BE2C (cell line): ENCODE data around the gene FAM174C.
"Not testable (repeated sequence)": the region's sequence is repeated elsewhere in the genome, so short reads cannot be mapped to it uniquely, and the experiment has no call there.

Experiments
- DNase-seq: peaks from one replicate; pipeline ENCODE4 v3.0.0-alpha.2; 2020
- H3K27me3 ChIP-seq: fragments of 250-450 bp; sonication (Bioruptor Pico); 2 replicates; pipeline ENCODE4 v1.5.1; 2020; ENCODE audit warnings: mild to moderate bottlenecking
- H3K36me3 ChIP-seq: fragments of 250-450 bp; sonication (Bioruptor Pico); 2 replicates; pipeline ENCODE4 v1.5.1; 2020; ENCODE audit warnings: mild to moderate bottlenecking
- H3K4me1 ChIP-seq: fragments of 250-450 bp; sonication (Bioruptor Pico); 2 replicates; pipeline ENCODE4 v1.5.1; 2020
- H3K4me3 ChIP-seq: 2 replicates; pipeline ENCODE4 v1.5.1; 2011; ENCODE audit warnings: low read depth, low read length
- H3K9me3 ChIP-seq: fragments of 250-450 bp; sonication (Bioruptor Pico); 2 replicates; pipeline ENCODE4 v1.5.1; 2020
- TF ChIP-seq, protein P1 (sequence below): IDR thresholded peaks from 2 replicates; pipeline ENCODE4 v1.5.1; 2012; ENCODE audit warnings: mild to moderate bottlenecking, low read depth, low read length

Gene FAM174C

GRCh38 chr19:1302533-1303239 lies 27.4 kb downstream of the FAM174C start:
- no peak for DNase-seq
- TF ChIP-seq, protein P1, sequence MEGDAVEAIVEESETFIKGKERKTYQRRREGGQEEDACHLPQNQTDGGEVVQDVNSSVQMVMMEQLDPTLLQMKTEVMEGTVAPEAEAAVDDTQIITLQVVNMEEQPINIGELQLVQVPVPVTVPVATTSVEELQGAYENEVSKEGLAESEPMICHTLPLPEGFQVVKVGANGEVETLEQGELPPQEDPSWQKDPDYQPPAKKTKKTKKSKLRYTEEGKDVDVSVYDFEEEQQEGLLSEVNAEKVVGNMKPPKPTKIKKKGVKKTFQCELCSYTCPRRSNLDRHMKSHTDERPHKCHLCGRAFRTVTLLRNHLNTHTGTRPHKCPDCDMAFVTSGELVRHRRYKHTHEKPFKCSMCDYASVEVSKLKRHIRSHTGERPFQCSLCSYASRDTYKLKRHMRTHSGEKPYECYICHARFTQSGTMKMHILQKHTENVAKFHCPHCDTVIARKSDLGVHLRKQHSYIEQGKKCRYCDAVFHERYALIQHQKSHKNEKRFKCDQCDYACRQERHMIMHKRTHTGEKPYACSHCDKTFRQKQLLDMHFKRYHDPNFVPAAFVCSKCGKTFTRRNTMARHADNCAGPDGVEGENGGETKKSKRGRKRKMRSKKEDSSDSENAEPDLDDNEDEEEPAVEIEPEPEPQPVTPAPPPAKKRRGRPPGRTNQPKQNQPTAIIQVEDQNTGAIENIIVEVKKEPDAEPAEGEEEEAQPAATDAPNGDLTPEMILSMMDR: no peak
- Histone ChIP-seq H3K9me3 (no peaks in the 10 kb centered on the region), H3K4me3 (no peak overlapping the region), H3K27me3 (no peaks in the 10 kb centered on the region), H3K36me3 (no peaks in the 10 kb centered on the region), H3K4me1 (no peaks in the 10 kb centered on the region)

GRCh38 chr19:1304197-1304924 lies 29.0 kb downstream of the FAM174C start:
- TF ChIP-seq, protein P1: no peak
- no peaks in the 10 kb centered on the region for H3K27me3 ChIP-seq
- no peak for DNase-seq
- no peaks in the 10 kb centered on the region for H3K4me1 ChIP-seq
- no peak overlapping the region for H3K4me3 ChIP-seq
- no peaks in the 10 kb centered on the region for H3K36me3 ChIP-seq
- no peaks in the 10 kb centered on the region for H3K9me3 ChIP-seq

DNA sequence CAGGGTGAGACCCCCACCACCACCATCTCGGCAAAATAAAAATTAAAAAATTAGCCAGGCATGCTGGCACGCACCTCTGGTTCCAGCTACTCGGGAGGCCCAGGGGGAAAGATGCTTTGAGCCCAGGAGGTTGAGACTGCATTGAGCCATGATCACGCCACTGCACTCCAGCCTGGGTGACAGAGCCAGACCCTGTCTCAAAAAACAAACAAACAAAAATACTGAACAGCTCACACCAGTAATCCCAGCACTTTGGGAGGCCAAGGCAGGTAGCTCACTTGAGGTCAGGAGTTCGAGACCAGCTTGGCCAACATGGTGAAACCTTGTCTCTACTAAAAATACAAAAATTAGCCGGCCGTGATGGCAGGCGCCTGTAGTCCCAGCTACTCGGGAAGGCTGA lies 30.0 kb downstream of the FAM174C start:
- not testable (repeated sequence) for H3K9me3 ChIP-seq, H3K4me1 ChIP-seq, H3K27me3 ChIP-seq, H3K4me3 ChIP-seq, H3K36me3 ChIP-seq, DNase-seq

DNA sequence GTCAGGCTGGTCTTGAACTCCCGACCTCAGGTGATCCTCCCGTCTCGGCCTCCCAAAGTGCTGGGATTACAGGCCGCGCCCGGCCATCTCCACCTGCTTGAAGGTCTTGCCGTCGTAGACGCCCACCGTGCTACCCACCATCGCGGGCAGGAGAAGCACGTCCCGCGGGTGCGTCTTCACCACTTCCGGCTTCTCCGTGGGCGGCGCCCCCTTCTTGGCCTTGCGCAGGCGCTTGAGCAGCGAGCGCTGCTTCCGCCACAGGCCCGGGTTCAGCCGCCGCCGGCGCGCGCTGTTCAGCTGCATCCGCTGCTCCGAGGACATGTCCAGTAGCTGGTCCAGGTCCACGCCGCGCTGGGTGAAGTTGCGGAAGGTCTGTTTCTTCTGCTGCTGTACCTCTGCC lies 32.0 kb downstream of the FAM174C start:
- no peak overlapping the region for H3K4me3 ChIP-seq
- H3K27me3 ChIP-seq: no peaks in the 10 kb centered on the region
- H3K9me3 ChIP-seq: no peaks in the 10 kb centered on the region
- no peaks in the 10 kb centered on the region for H3K36me3 ChIP-seq
- no peaks in the 10 kb centered on the region for H3K4me1 ChIP-seq
- no peak for DNase-seq
- TF ChIP-seq, protein P1: no peak

- TF ChIP-seq, protein P1: no peak
- Histone ChIP-seq H3K4me3 (no peak overlapping the region), H3K36me3 (no peaks in the 10 kb centered on the region), H3K4me1 (no peaks in the 10 kb centered on the region), H3K9me3 (no peaks in the 10 kb centered on the region), H3K27me3 (no peaks in the 10 kb centered on the region)
- DNase-seq: no peak
Observed at GRCh38 chr19:1307755-1308303, 32.5 kb downstream of the FAM174C start.

- Histone ChIP-seq H3K4me1 (peaks cover 5% of the 10 kb centered on the region), H3K9me3 (no peaks in the 10 kb centered on the region), H3K4me3 (no peak overlapping the region), H3K27me3 (no peaks in the 10 kb centered on the region), H3K36me3 (no peaks in the 10 kb centered on the region)
- peak; percentile 32 for DNase-seq
- TF ChIP-seq, protein P1: no peak
Observed at GRCh38 chr19:1308718-1309117, 33.4 kb downstream of the FAM174C start.
